Liver (tissue), 9 donors: ENCODE data around the gene LMNTD2. TPM values are rescaled to one million over a fixed set of nuclear protein-coding genes. Genes with fewer than 3 reads are reported as not detected.

Source experiments
- DNase-seq: peaks from one replicate; pipeline ENCODE4 v3.0.0-alpha.2; 2017; ENCODE audit warnings: low spot score
- H3K27ac ChIP-seq, 2 donors: one replicate each; pipeline ENCODE4 v1.7.0; 2013; ENCODE audit warnings: inconsistent platforms in 2 of 2, low read length in 2 of 2, control low read depth in 1 of 2, low read depth in 1 of 2, mild to moderate bottlenecking in 1 of 2
- H3K27me3 ChIP-seq, 4 donors: one replicate each; pipeline versions ENCODE4 v1.6.1 to v1.7.0; 2013; ENCODE audit warnings: low read length in 3 of 4, inconsistent platforms in 1 of 4, mild to moderate bottlenecking in 1 of 4, moderate library complexity in 1 of 4; ENCODE audit not compliant: control insufficient read depth in 4 of 4, insufficient read depth in 4 of 4
- H3K36me3 ChIP-seq, 4 donors: one replicate each; pipeline versions ENCODE4 v1.6.1 to v1.7.0; 2013; ENCODE audit warnings: low read length in 3 of 4, mild to moderate bottlenecking in 3 of 4, low read depth in 1 of 4, moderate library complexity in 1 of 4; ENCODE audit not compliant: control insufficient read depth in 4 of 4, insufficient read depth in 3 of 4
- H3K4me1 ChIP-seq, 4 donors: one replicate each; pipeline versions ENCODE4 v1.6.1 to v1.7.0; 2013; ENCODE audit warnings: low read length in 3 of 4, mild to moderate bottlenecking in 3 of 4, moderate library complexity in 1 of 4; ENCODE audit not compliant: control insufficient read depth in 4 of 4, insufficient read depth in 4 of 4
- H3K4me3 ChIP-seq, 3 donors: one replicate each; pipeline versions ENCODE4 v1.6.1 to v1.7.0; 2013; ENCODE audit warnings: low read length in 3 of 3, control low read depth in 1 of 3, low read depth in 1 of 3, mild to moderate bottlenecking in 1 of 3
- H3K9ac ChIP-seq, 2 donors: one replicate each; pipeline ENCODE4 v1.7.0; 2013; ENCODE audit warnings: low read length in 2 of 2, mild to moderate bottlenecking in 2 of 2, moderate library complexity in 2 of 2, control low read depth in 1 of 2, low read depth in 1 of 2
- H3K9me3 ChIP-seq, 4 donors: one replicate each; pipeline versions ENCODE4 v1.6.1 to v1.7.0; 2013; ENCODE audit warnings: low read length in 3 of 4; ENCODE audit not compliant: control insufficient read depth in 4 of 4
- EGR1 ChIP-seq, 2 donors: IDR thresholded peaks; 2 replicates each; pipeline ENCODE4 v1.6.1; 2016 to 2018; ENCODE audit warnings: antibody characterized with exemption in 2 of 2, low read depth in 2 of 2
- FOXA1 ChIP-seq: IDR thresholded peaks from 2 replicates; pipeline ENCODE4 v1.6.1; 2016; ENCODE audit warnings: antibody characterized with exemption
- FOXA2 ChIP-seq: IDR thresholded peaks from 2 replicates; pipeline ENCODE4 v1.6.1; 2016; ENCODE audit warnings: antibody characterized with exemption
- GABPA ChIP-seq, 2 donors: IDR thresholded peaks in 1 of 2; conservative IDR thresholded peaks in 1 of 2; 2 replicates each; pipeline ENCODE4 v1.6.1; 2016; ENCODE audit warnings: antibody characterized with exemption in 2 of 2, mild to moderate bottlenecking in 1 of 2, moderate library complexity in 1 of 2
- HNF4A ChIP-seq, 2 donors: conservative IDR thresholded peaks; 2 replicates each; pipeline ENCODE4 v1.6.1; 2016; ENCODE audit warnings: antibody characterized with exemption in 2 of 2, mild to moderate bottlenecking in 2 of 2
- HNF4G ChIP-seq: IDR thresholded peaks from 2 replicates; pipeline ENCODE4 v1.6.1; 2016; ENCODE audit warnings: antibody characterized with exemption
- JUND ChIP-seq, 2 donors: IDR thresholded peaks; 2 replicates each; pipeline ENCODE4 v1.6.1; 2016; ENCODE audit warnings: antibody characterized with exemption in 2 of 2
- NR2F2 ChIP-seq: IDR thresholded peaks from 2 replicates; pipeline ENCODE4 v1.6.1; 2016; ENCODE audit warnings: antibody characterized with exemption
- RAD21 ChIP-seq, 2 donors: IDR thresholded peaks; 2 replicates each; pipeline ENCODE4 v1.6.1; 2016; ENCODE audit warnings: antibody characterized with exemption in 2 of 2, mild to moderate bottlenecking in 2 of 2
- REST ChIP-seq: IDR thresholded peaks from 2 replicates; pipeline ENCODE4 v1.6.1; 2016; ENCODE audit warnings: antibody characterized with exemption, mild to moderate bottlenecking
- SP1 ChIP-seq: IDR thresholded peaks from 2 replicates; pipeline ENCODE4 v1.6.1; 2018; ENCODE audit warnings: antibody characterized with exemption, mild to moderate bottlenecking
- TAF1 ChIP-seq: conservative IDR thresholded peaks from 2 replicates; pipeline ENCODE4 v1.6.1; 2016; ENCODE audit warnings: antibody characterized with exemption, mild to moderate bottlenecking
- YY1 ChIP-seq: IDR thresholded peaks from 2 replicates; pipeline ENCODE4 v1.6.1; 2016; ENCODE audit warnings: antibody characterized with exemption, mild to moderate bottlenecking
- WGBS: extraction: QIAGEN DNeasy Blood & Tissue Kit; methylation state at CpG from one replicate; pipeline ENCODE4 v1.1.7; 2013; 5-methylcytosine and 5-hydroxymethylcytosine counted together
- polyA plus RNA-seq, 2 donors: library from polyadenylated mRNA; stranded (reverse) in 1 of 2; unstranded in 1 of 2; fragments of 200-250 nt in 1 of 2; fragments of >200 nt in 1 of 2; fragmentation: Nextera tagmentation in 1 of 2; extraction: Ambion mirVana in 1 of 2; gene quantifications; one replicate each; pipeline versions ENCODE4 v1.2.1 to v1.2.3, GENCODE V29; 2013 to 2015
- total RNA-seq, 2 donors: library from RNA; depleted of rRNA; stranded (reverse); fragments of >200 nt; gene quantifications; one replicate each; pipeline ENCODE4 v1.2.3, GENCODE V29; 2014
- TF ChIP-seq, protein P1 (sequence below): IDR thresholded peaks from 2 replicates; pipeline ENCODE4 v1.6.1; 2016; ENCODE audit warnings: antibody characterized with exemption
- TF ChIP-seq, protein P2 (sequence below): IDR thresholded peaks from 2 replicates; pipeline ENCODE4 v1.6.1; 2016; ENCODE audit warnings: antibody characterized with exemption
- TF ChIP-seq, protein P3 (sequence below): fragments of 150-350 bp; IDR thresholded peaks from 2 replicates; pipeline ENCODE4 v1.5.1; 2017; ENCODE audit warnings: improper control_type of control experiment, low read depth, low read length; ENCODE audit not compliant: missing input control
- TF ChIP-seq, protein P4 (sequence below): IDR thresholded peaks from 2 replicates; pipeline ENCODE4 v1.6.1; 2016; ENCODE audit warnings: antibody characterized with exemption
- donor health status: healthy.
- donor health status: healthy.
- donor health status: healthy.
- donor health status: healthy.
- donor health status: healthy.

The LMNTD2 gene
- total and polyA plus RNA-seq, 4 donors, result 1.2 to 4.6 (median 2.3) TPM

- no peaks in the 10 kb centered on the region for H3K27me3 ChIP-seq
Measured at GRCh38 chr11:597166-597725, 36.7 kb upstream of the LMNTD2 start.

GRCh38 chr11:596374-596773 lies 35.8 kb upstream of the LMNTD2 start:
- 90% methylated on average over 10 of the region's 10 CpGs for WGBS

More at GRCh38 chr11:597166-597725, 36.7 kb upstream of the LMNTD2 start:
- Histone ChIP-seq H3K4me3 (no peak overlapping the region), H3K9me3 (no peaks in the 10 kb centered on the region), H3K36me3 (peaks cover 29 to 82% (median 53%) of the 10 kb centered on the region in 4 donors), H3K4me1 (peaks cover 0 to 2% (median 0%) of the 10 kb centered on the region in 4 donors), H3K27ac (no peak overlapping the region), H3K9ac (no peak overlapping the region)
- DNase-seq, result no peak
- WGBS, result 93% methylated on average over 29 of the region's 29 CpGs
- TF ChIP-seq TAF1 (no peak), RAD21 (IDR thresholded peaks at IDR 0.05) (no peak), NR2F2 (no peak), HNF4A (conservative IDR thresholded peaks at IDR 0.05) (no peak), JUND (IDR thresholded peaks at IDR 0.05) (no peak), REST (no peak)

More at GRCh38 chr11:596374-596773, 35.8 kb upstream of the LMNTD2 start:
- Histone ChIP-seq H3K4me1 (no peaks in the 10 kb centered on the region), H3K9me3 (no peaks in the 10 kb centered on the region), H3K9ac (no peak overlapping the region), H3K27me3 (no peaks in the 10 kb centered on the region), H3K36me3 (peaks cover 27 to 79% (median 49%) of the 10 kb centered on the region in 4 donors), H3K27ac (no peak overlapping the region), H3K4me3 (no peak overlapping the region)
- no peak for DNase-seq
- TF ChIP-seq, protein P1, sequence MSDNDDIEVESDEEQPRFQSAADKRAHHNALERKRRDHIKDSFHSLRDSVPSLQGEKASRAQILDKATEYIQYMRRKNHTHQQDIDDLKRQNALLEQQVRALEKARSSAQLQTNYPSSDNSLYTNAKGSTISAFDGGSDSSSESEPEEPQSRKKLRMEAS, result no peak
- no peak for TF ChIP-seq EGR1 (IDR thresholded peaks at IDR 0.05; ENCODE audit: low read depth in 2 of 2)
- no peak for TF ChIP-seq FOXA1
- TF ChIP-seq, protein P2, sequence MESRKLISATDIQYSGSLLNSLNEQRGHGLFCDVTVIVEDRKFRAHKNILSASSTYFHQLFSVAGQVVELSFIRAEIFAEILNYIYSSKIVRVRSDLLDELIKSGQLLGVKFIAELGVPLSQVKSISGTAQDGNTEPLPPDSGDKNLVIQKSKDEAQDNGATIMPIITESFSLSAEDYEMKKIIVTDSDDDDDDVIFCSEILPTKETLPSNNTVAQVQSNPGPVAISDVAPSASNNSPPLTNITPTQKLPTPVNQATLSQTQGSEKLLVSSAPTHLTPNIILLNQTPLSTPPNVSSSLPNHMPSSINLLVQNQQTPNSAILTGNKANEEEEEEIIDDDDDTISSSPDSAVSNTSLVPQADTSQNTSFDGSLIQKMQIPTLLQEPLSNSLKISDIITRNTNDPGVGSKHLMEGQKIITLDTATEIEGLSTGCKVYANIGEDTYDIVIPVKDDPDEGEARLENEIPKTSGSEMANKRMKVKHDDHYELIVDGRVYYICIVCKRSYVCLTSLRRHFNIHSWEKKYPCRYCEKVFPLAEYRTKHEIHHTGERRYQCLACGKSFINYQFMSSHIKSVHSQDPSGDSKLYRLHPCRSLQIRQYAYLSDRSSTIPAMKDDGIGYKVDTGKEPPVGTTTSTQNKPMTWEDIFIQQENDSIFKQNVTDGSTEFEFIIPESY, result no peak
- TF ChIP-seq FOXA2, result no peak
- TF ChIP-seq SP1, result no peak
- no peak for TF ChIP-seq TAF1
- no peak for TF ChIP-seq GABPA (IDR thresholded peaks at IDR 0.05 in 1 of 2, conservative IDR thresholded peaks at IDR 0.05 in 1 of 2)
- TF ChIP-seq, protein P3, sequence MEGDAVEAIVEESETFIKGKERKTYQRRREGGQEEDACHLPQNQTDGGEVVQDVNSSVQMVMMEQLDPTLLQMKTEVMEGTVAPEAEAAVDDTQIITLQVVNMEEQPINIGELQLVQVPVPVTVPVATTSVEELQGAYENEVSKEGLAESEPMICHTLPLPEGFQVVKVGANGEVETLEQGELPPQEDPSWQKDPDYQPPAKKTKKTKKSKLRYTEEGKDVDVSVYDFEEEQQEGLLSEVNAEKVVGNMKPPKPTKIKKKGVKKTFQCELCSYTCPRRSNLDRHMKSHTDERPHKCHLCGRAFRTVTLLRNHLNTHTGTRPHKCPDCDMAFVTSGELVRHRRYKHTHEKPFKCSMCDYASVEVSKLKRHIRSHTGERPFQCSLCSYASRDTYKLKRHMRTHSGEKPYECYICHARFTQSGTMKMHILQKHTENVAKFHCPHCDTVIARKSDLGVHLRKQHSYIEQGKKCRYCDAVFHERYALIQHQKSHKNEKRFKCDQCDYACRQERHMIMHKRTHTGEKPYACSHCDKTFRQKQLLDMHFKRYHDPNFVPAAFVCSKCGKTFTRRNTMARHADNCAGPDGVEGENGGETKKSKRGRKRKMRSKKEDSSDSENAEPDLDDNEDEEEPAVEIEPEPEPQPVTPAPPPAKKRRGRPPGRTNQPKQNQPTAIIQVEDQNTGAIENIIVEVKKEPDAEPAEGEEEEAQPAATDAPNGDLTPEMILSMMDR, result no peak
- TF ChIP-seq REST, result no peak
- TF ChIP-seq HNF4G, result no peak
- TF ChIP-seq, protein P4, sequence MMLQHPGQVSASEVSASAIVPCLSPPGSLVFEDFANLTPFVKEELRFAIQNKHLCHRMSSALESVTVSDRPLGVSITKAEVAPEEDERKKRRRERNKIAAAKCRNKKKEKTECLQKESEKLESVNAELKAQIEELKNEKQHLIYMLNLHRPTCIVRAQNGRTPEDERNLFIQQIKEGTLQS, result no peak
- no peak for TF ChIP-seq YY1
- no peak for TF ChIP-seq JUND (IDR thresholded peaks at IDR 0.05)
